GM12872 (cell line): ENCODE results near the gene CDX1.

Experiments used
- CTCF ChIP-seq: IDR thresholded peaks from 3 replicates; pipeline ENCODE4 v1.5.1; 2011; ENCODE audit warnings: low read depth, mild to moderate bottlenecking, low read length, moderate library complexity; ENCODE audit not compliant: insufficient read depth

The CDX1 gene

GRCh38 chr5:150132740-150133139 lies 33.8 kb upstream of the CDX1 start:
- TF ChIP-seq CTCF, result no peak

DNA sequence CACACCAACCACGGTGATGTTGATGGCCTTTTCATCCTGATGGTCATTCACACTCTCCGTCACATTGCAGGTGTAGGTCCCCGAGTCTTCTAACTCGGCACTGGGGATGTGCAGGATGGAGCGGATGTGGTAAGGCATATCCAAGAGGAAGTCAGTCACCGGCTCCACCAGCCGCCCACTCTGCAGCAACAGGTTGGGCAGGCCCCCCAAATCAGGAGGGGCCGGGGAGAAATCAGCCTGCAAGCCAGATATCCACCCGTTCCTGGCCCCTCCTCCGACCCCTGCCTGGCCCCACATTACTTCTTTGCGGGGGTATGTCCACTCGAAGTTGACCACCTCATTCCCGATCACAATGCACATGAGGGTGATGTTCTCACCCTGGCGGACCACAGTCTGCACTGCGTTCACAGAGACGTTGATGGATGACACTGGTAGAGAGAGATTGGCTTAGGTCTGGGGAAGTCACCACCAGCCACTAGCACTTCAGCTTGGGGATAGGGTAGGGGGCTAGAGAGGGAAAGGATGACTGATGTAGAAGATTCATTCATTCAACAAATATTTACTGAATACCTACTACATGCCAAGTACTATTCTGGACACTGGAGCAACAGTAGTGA lies 32.9 kb upstream of the CDX1 start:
- TF ChIP-seq CTCF, result no peak

DNA sequence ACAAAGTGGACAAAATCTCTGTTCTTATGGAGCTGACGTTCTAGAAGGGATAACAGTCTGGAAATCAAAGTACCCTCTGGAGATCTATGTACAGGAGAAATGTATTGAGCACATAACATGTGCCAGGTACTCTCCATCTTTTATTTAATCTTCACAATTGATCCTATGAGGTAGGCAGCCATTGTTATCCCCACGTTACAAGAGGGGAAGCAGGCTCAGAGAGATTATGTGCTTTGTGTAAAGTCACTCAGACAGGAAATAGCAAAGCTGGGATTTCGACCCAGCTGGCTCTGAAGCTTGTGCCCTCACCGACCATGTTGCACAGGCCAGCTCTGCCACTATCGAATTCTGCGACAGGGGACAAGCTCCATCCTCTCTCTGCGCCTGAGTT lies 32.4 kb upstream of the CDX1 start:
- TF ChIP-seq CTCF, result no peak

- TF ChIP-seq CTCF, result no peak
These were observed 30.8 kb upstream of the CDX1 start for GRCh38 chr5:150135557-150136304.

- no peak for TF ChIP-seq CTCF
These were observed 30.0 kb upstream of the CDX1 start for GRCh38 chr5:150136305-150137167.

- TF ChIP-seq CTCF, result no peak
These were observed 29.2 kb upstream of the CDX1 start for GRCh38 chr5:150137168-150137957.
